ENCODE data around the gene PCNX2.

The PCNX2 gene

GRCh38 chr1:233065685-233066084 is 229.8 kb downstream of the PCNX2 start:
- H3K4me1 ChIP-seq, result no peaks in the 10 kb centered on the region
- H3K9me3 ChIP-seq, result no peaks in the 10 kb centered on the region; the same call in 1 of the 2 replicates
- DNase-seq, result no peak
- no peaks in the 10 kb centered on the region for H3K36me3 ChIP-seq
- no peaks in the 10 kb centered on the region for H3K27me3 ChIP-seq
- no peak overlapping the region for H3K4me3 ChIP-seq (ENCODE audit: low read depth, low read length)
- TF ChIP-seq, protein P1, sequence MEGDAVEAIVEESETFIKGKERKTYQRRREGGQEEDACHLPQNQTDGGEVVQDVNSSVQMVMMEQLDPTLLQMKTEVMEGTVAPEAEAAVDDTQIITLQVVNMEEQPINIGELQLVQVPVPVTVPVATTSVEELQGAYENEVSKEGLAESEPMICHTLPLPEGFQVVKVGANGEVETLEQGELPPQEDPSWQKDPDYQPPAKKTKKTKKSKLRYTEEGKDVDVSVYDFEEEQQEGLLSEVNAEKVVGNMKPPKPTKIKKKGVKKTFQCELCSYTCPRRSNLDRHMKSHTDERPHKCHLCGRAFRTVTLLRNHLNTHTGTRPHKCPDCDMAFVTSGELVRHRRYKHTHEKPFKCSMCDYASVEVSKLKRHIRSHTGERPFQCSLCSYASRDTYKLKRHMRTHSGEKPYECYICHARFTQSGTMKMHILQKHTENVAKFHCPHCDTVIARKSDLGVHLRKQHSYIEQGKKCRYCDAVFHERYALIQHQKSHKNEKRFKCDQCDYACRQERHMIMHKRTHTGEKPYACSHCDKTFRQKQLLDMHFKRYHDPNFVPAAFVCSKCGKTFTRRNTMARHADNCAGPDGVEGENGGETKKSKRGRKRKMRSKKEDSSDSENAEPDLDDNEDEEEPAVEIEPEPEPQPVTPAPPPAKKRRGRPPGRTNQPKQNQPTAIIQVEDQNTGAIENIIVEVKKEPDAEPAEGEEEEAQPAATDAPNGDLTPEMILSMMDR (IDR thresholded peaks at IDR 0.05; ENCODE audit: low read depth, low read length), result no peak

- Histone ChIP-seq H3K36me3 (no peaks in the 10 kb centered on the region), H3K27me3 (no peaks in the 10 kb centered on the region), H3K4me3 (ENCODE audit: low read depth, low read length) (no peak overlapping the region), H3K9me3 (no peaks in the 10 kb centered on the region; the same call in 1 of the 2 replicates), H3K4me1 (no peaks in the 10 kb centered on the region)
- no peak for DNase-seq
- TF ChIP-seq, protein P1 (IDR thresholded peaks at IDR 0.05; ENCODE audit: low read depth, low read length), result no peak
Measured at GRCh38 chr1:233064988-233065387, 230.5 kb downstream of the PCNX2 start.

DNA sequence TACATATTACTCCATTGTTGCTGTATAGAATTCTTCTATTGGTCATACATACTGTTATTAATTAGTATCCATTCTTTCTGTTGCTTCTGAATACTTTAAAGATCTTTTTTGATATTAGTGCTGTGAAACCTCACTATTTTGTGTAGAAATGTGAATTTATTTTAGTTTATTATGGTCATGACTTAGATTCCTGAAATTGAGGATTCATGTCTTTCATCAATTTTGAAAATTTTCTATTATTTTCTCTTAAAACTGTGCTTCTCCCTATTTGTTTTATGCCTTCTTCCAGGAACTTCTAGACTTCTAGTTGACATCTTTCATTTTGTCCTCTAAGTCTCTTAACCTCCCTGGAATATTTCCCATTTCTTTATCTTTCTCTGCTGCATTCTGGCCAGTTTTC is 232.1 kb downstream of the PCNX2 start:
- Histone ChIP-seq H3K36me3 (no peaks in the 10 kb centered on the region), H3K4me1 (no peaks in the 10 kb centered on the region), H3K9me3 (no peaks in the 10 kb centered on the region; the same call in 1 of the 2 replicates), H3K27me3 (no peaks in the 10 kb centered on the region), H3K4me3 (ENCODE audit: low read depth, low read length) (no peak overlapping the region)
- TF ChIP-seq, protein P1 (IDR thresholded peaks at IDR 0.05; ENCODE audit: low read depth, low read length), result no peak
- no peak for DNase-seq

- H3K4me1 ChIP-seq, result peaks cover 1% of the 10 kb centered on the region; the same call in 1 of the 2 replicates
- no peaks in the 10 kb centered on the region; the same call in 1 of the 2 replicates for H3K9me3 ChIP-seq
- H3K36me3 ChIP-seq, result no peaks in the 10 kb centered on the region
- H3K27me3 ChIP-seq, result no peaks in the 10 kb centered on the region
- H3K4me3 ChIP-seq (ENCODE audit: low read depth, low read length), result no peak overlapping the region
- DNase-seq, result no peak
- TF ChIP-seq, protein P1 (IDR thresholded peaks at IDR 0.05; ENCODE audit: low read depth, low read length), result no peak
Measured at GRCh38 chr1:233061265-233061664, 234.3 kb downstream of the PCNX2 start.

DNA sequence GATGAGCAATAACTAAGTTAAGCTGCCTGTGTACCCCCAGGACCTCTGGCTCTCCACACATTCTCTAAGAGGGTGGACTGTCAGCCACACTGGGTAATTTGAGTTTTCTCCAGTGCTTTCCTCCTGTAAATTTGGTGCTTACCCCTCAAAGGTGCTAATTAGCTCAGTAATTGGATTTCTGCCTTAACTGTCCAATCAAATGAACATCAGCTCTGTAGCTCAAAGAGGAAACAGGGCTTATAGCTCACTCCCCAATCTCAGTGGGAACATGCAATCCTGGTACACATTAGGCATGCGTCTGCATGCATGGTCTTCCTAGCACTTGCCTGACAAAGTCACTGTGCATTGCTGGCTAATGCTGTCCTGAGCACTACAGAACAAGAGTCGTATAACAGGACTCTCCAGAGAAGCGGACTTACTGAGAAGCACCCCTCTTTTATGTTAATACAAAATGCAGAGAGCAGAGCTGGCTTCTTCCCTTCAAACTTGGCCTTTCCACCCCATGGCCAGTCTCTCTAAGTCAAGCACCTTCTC is 235.0 kb downstream of the PCNX2 start:
- no peaks in the 10 kb centered on the region for H3K36me3 ChIP-seq
- DNase-seq, result no peak
- no peaks in the 10 kb centered on the region for H3K27me3 ChIP-seq
- TF ChIP-seq, protein P1 (IDR thresholded peaks at IDR 0.05; ENCODE audit: low read depth, low read length), result no peak
- no peak overlapping the region for H3K4me3 ChIP-seq (ENCODE audit: low read depth, low read length)
- H3K4me1 ChIP-seq, result peaks cover 8% of the 10 kb centered on the region
- H3K9me3 ChIP-seq, result no peaks in the 10 kb centered on the region; the same call in 1 of the 2 replicates

GRCh38 chr1:233057836-233058235 is 237.7 kb downstream of the PCNX2 start:
- Histone ChIP-seq H3K36me3 (no peaks in the 10 kb centered on the region), H3K27me3 (no peaks in the 10 kb centered on the region), H3K4me3 (ENCODE audit: low read depth, low read length) (no peak overlapping the region), H3K9me3 (no peaks in the 10 kb centered on the region), H3K4me1 (peaks cover 9% of the 10 kb centered on the region)
- DNase-seq, result no peak
- TF ChIP-seq, protein P1 (IDR thresholded peaks at IDR 0.05; ENCODE audit: low read depth, low read length), result no peak
